Upper lobe of left lung (tissue), 6 donors: Measurements from ENCODE around the gene CTSG. TPM values are rescaled to one million over a fixed set of nuclear protein-coding genes. Genes with fewer than 3 reads are reported as not detected.
"Not testable (repeated sequence)": the region's sequence is repeated elsewhere in the genome, so short reads cannot be mapped to it uniquely, and the experiment has no call there.

ENCODE experiments used
- ATAC-seq, 2 donors: fragments of 200-7000 bp; cut with Tn5 transposase; one replicate each; pipeline ENCODE4 v1.9.1; 2022; ENCODE audit warnings: mild to moderate bottlenecking in 2 of 2, moderate library complexity in 2 of 2; ENCODE audit not compliant: low FRiP score in 2 of 2
- DNase-seq, 2 donors: peaks; one replicate each; pipeline ENCODE4 v3.0.0-alpha.2; 2019 to 2020
- H3K27ac ChIP-seq, 4 donors: fragments of 200-600 bp; sonication (generic); one replicate each; pipeline ENCODE4 v1.5.1; 2016 to 2019
- H3K27me3 ChIP-seq, 4 donors: fragments of 200-600 bp; sonication (generic); one replicate each; pipeline ENCODE4 v1.5.1; 2017 to 2019
- H3K36me3 ChIP-seq, 4 donors: fragments of 200-600 bp; sonication (generic); one replicate each; pipeline ENCODE4 v1.5.1; 2016 to 2019
- H3K4me1 ChIP-seq, 4 donors: fragments of 200-600 bp; sonication (generic); one replicate each; pipeline ENCODE4 v1.5.1; 2018 to 2019
- H3K4me3 ChIP-seq, 4 donors: fragments of 200-600 bp; sonication (generic); one replicate each; pipeline ENCODE4 v1.5.1; 2017 to 2019; ENCODE audit warnings: mild to moderate bottlenecking in 2 of 4, moderate library complexity in 1 of 4
- H3K9me3 ChIP-seq, 4 donors: fragments of 200-600 bp; sonication (generic); one replicate each; pipeline ENCODE4 v1.5.1; 2018 to 2019
- EP300 ChIP-seq, 4 donors: sonication (generic); formaldehyde crosslinking; IDR thresholded peaks; one replicate each; pipeline ENCODE4 v1.5.1; 2017; ENCODE audit warnings: antibody characterized with exemption in 4 of 4, control low read depth in 2 of 4
- POLR2A ChIP-seq, 4 donors: fragments of 450-650 bp; IDR thresholded peaks; one replicate each; pipeline ENCODE4 v1.5.1; 2016 to 2017; ENCODE audit warnings: antibody characterized with exemption in 4 of 4, mild to moderate bottlenecking in 2 of 4
- POLR2AphosphoS5 ChIP-seq, 2 donors: sonication (generic); formaldehyde crosslinking; IDR thresholded peaks; one replicate each; pipeline ENCODE4 v1.5.1; 2017; ENCODE audit warnings: antibody characterized with exemption in 2 of 2
- WGBS, 2 donors: methylation state at CpG; one replicate each; pipeline ENCODE4 v1.1.5; 2017 to 2018; 5-methylcytosine and 5-hydroxymethylcytosine counted together
- total RNA-seq, 6 donors: library from RNA; depleted of rRNA in 4 of 6; stranded (reverse); fragments of >200 nt in 4 of 6; gene quantifications; one replicate each; pipeline versions ENCODE4 v1.1.0 to v1.2.1, GENCODE V29; 2016 to 2021
- TF ChIP-seq, protein P1 (sequence below), 6 experiments: fragments of 450-650 bp in 4 of 6; fragments of 200-600 bp in 2 of 6; sonication (generic) in 2 of 6; IDR thresholded peaks; one replicate each; pipeline ENCODE4 v1.5.1; 2016 to 2019; ENCODE audit warnings: antibody characterized with exemption in 6 of 6
- donor health status: DM: no; HTN: no; CAD: no; lungs with moderate emphysema.
- donor health status: DM: no; HTN: yes; CAD: no; lungs with severe emphysema.

The CTSG gene
- total RNA-seq, 6 donors from 2014 or later, result 0.89 to 20.9 (median 3.7) TPM; not detected in 2

DNA sequence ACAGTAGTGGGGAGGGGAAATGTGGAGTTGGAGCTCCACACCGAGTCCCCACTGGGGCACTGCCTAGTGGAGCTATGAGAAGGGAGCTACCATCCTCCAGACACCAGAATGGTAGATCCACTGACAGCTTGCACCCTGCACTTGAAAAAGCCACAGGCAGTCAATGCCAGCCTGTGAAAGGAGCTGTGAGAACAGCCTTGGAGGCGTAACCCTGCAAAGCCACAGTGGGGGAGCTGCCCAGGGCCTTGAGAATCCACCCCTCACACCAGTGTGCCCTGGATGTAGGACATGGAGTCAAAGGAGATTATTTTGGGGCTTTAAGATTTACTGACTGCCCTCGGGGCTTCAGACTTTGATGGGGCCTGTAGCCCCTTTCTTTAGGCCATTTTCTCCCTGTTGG lies 12.5 kb downstream of the CTSG start:
- H3K4me1 ChIP-seq, result no peaks in the 10 kb centered on the region
- WGBS, 2 donors, result 46 to 69% methylated on average over 2 to 3 of the region's 3 CpGs
- no peak for TF ChIP-seq EP300 (IDR thresholded peaks at IDR 0.05)
- no peak for TF ChIP-seq POLR2AphosphoS5 (IDR thresholded peaks at IDR 0.05)
- TF ChIP-seq, protein P1, sequence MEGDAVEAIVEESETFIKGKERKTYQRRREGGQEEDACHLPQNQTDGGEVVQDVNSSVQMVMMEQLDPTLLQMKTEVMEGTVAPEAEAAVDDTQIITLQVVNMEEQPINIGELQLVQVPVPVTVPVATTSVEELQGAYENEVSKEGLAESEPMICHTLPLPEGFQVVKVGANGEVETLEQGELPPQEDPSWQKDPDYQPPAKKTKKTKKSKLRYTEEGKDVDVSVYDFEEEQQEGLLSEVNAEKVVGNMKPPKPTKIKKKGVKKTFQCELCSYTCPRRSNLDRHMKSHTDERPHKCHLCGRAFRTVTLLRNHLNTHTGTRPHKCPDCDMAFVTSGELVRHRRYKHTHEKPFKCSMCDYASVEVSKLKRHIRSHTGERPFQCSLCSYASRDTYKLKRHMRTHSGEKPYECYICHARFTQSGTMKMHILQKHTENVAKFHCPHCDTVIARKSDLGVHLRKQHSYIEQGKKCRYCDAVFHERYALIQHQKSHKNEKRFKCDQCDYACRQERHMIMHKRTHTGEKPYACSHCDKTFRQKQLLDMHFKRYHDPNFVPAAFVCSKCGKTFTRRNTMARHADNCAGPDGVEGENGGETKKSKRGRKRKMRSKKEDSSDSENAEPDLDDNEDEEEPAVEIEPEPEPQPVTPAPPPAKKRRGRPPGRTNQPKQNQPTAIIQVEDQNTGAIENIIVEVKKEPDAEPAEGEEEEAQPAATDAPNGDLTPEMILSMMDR (IDR thresholded peaks at IDR 0.05), result no peak
- no peak for TF ChIP-seq POLR2A (IDR thresholded peaks at IDR 0.05)

DNA sequence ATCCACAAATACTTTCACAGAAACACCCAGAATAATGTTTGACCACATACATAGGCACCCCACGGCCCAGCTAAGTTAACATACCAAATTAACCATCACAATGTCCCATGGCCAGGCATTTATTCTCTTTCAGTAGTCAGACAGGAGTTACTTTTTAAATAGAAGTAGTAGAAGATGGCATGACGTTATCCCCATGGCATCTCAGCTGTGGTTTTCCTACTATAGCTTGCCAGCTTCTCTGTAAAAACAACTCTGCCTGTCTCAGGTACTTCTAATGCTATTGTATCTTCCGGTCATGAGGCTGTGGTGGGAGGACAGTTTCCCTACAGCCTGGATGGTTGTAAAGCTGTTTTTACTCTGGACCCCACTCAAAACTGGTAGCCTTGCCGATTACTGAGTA lies 19.3 kb downstream of the CTSG start:
- H3K27me3 ChIP-seq, result no peaks in the 10 kb centered on the region
- H3K4me3 ChIP-seq, result no peak overlapping the region
- 58 to 62% methylated on average over 4 of the region's 4 CpGs for WGBS, 2 donors
- DNase-seq (no peak), ATAC-seq (no peak)
- no peak overlapping the region for H3K27ac ChIP-seq
- no peaks in the 10 kb centered on the region for H3K9me3 ChIP-seq
- TF ChIP-seq POLR2A (IDR thresholded peaks at IDR 0.05) (no peak), EP300 (IDR thresholded peaks at IDR 0.05) (no peak), POLR2AphosphoS5 (IDR thresholded peaks at IDR 0.05) (no peak)
- TF ChIP-seq, protein P1 (IDR thresholded peaks at IDR 0.05), result no peak
- H3K36me3 ChIP-seq, result no peaks in the 10 kb centered on the region
- H3K4me1 ChIP-seq, result no peaks in the 10 kb centered on the region

More for the DNA sequence above, 12.5 kb downstream of the CTSG start:
- Histone ChIP-seq H3K36me3 (no peaks in the 10 kb centered on the region), H3K4me3 (no peak overlapping the region), H3K9me3 (peaks cover 0 to 23% (median 7%) of the 10 kb centered on the region in 4 donors), H3K27ac (no peak overlapping the region), H3K27me3 (no peaks in the 10 kb centered on the region)
- DNase-seq (no peak), ATAC-seq (no peak)

DNA sequence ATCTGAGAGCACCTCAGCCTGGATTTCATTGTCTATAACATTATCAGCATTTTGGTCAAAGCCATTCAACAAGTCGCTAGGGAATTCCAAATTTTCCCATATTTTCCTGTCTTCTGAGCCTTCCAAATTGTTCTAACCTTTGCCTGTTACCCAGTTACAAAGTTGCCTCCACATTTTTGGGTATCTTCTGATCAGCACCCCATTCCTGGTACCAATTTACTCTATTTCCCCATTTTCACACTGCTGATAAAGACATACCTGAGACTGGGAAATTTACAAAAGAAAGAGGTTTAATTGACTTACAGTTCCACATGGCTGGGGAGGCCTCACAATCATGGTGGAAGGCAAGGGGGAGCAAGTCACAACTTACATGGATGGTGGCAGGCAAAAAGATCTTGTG lies 27.0 kb downstream of the CTSG start:
- not testable (repeated sequence) for H3K27ac ChIP-seq, H3K4me3 ChIP-seq, H3K4me1 ChIP-seq, ATAC-seq, H3K36me3 ChIP-seq, DNase-seq, H3K27me3 ChIP-seq
- 53 to 62% methylated on average over 1 of the region's 1 CpG for WGBS, 2 donors
- H3K9me3 ChIP-seq, result peaks cover 0 to 13% (median 0%) of the 10 kb centered on the region in 4 donors

DNA sequence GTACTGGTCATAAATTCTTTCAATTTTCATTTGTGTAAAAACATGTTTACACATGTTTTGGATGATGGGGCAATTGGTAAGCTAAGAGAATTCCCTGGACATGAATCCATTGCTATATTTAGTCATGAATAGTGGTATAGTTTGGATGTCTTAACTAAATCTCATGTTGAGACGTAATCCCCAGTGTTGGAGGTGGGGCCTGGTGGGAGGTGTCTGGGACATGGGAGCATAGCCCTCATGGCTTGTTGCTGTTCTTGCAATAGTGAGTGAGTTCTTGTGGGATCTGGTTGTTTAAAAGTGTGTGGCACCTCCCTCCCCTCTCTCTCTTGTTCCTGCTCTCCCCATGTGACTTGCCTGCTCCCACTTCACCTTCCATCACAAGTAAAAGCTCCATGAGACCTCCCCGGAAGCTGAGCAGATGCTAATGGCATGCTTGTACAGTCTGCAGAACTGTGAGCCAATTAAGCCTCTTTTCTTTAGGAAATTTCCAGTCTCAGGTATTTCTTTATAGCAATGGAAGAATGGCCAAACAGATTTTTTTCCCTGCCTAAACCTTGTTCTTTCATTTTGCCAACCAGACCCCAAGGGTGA lies 33.6 kb downstream of the CTSG start:
- ATAC-seq (no peak), DNase-seq (no peak)
- TF ChIP-seq, protein P1 (IDR thresholded peaks at IDR 0.05), result no peak
- no peak for TF ChIP-seq POLR2AphosphoS5 (IDR thresholded peaks at IDR 0.05)
- TF ChIP-seq POLR2A (IDR thresholded peaks at IDR 0.05), result no peak
- TF ChIP-seq EP300 (IDR thresholded peaks at IDR 0.05), result no peak
- WGBS, 2 donors, result 89 to 92% methylated on average over 2 of the region's 2 CpGs
- no peak overlapping the region for H3K4me3 ChIP-seq
- peaks cover 0 to 8% (median 0%) of the 10 kb centered on the region in 4 donors for H3K9me3 ChIP-seq
- H3K27ac ChIP-seq, result no peak overlapping the region
- H3K27me3 ChIP-seq, result no peaks in the 10 kb centered on the region
- no peaks in the 10 kb centered on the region for H3K36me3 ChIP-seq
- H3K4me1 ChIP-seq, result no peaks in the 10 kb centered on the region

DNA sequence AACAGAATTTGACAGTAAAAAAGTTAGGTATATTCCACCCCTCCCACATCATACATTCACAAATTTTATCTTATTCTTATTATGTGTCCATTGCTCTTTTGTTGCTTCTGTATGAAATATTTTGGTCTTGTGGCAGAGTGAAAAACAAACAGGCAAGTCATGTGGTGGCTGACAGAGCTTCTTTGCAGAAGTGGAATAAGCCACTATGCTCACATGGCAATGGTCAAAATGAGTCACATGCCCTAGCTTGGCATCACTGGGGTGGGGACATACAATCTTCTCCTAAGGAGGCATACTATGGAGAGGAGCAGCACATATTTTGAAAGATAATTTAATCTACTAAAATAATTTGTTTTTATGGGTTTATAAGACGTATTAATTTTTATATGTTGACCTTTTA lies 40.3 kb downstream of the CTSG start:
- no peak for DNase-seq

More for the DNA sequence above, 40.3 kb downstream of the CTSG start:
- H3K4me1 ChIP-seq, result peaks cover 0 to 2% (median 0%) of the 10 kb centered on the region in 4 donors
- no peaks in the 10 kb centered on the region for H3K36me3 ChIP-seq
- ATAC-seq, result no peak
- no peak overlapping the region for H3K27ac ChIP-seq
- WGBS, 2 donors, result 63 to 78% methylated on average over 1 of the region's 1 CpG
- TF ChIP-seq EP300 (IDR thresholded peaks at IDR 0.05) (no peak), POLR2AphosphoS5 (IDR thresholded peaks at IDR 0.05) (no peak), POLR2A (IDR thresholded peaks at IDR 0.05) (no peak)
- TF ChIP-seq, protein P1 (IDR thresholded peaks at IDR 0.05), result no peak
- H3K9me3 ChIP-seq, result no peaks in the 10 kb centered on the region
- H3K27me3 ChIP-seq, result no peaks in the 10 kb centered on the region
- H3K4me3 ChIP-seq, result no peak overlapping the region
